GM18519 (cell line): ENCODE measurements around the gene RAB28.

Source experiments
- ATAC-seq: cut with Tn5 transposase; IDR thresholded peaks from one replicate; pipeline ENCODE4 v1.9.1; 2021; ENCODE audit warnings: mild to moderate bottlenecking, moderate library complexity; ENCODE audit not compliant: unreplicated experiment, low FRiP score

Gene RAB28

GRCh38 chr4:13511101-13511500, 27.0 kb upstream of the RAB28 start:
- ATAC-seq, result no peak

GRCh38 chr4:13509442-13509841, 25.3 kb upstream of the RAB28 start:
- no peak for ATAC-seq

- ATAC-seq, result no peak
Measured at GRCh38 chr4:13504374-13504773, 20.2 kb upstream of the RAB28 start.

- no peak for ATAC-seq
Measured at GRCh38 chr4:13498469-13498868, 14.3 kb upstream of the RAB28 start.

GRCh38 chr4:13496605-13497004, 12.5 kb upstream of the RAB28 start:
- ATAC-seq, result no peak

GRCh38 chr4:13495753-13496152, 11.6 kb upstream of the RAB28 start:
- ATAC-seq, result no peak

GRCh38 chr4:13493793-13494192, 9.7 kb upstream of the RAB28 start:
- ATAC-seq, result no peak

GRCh38 chr4:13492747-13493146, 8.6 kb upstream of the RAB28 start:
- no peak for ATAC-seq

GRCh38 chr4:13484749-13485221, 645 bp upstream of the RAB28 start:
- ATAC-seq, result peak; percentile 34

GRCh38 chr4:13483768-13484121, 395 bp downstream of the RAB28 start:
- ATAC-seq, result peak; percentile 5

GRCh38 chr4:13483136-13483767, 888 bp downstream of the RAB28 start:
- ATAC-seq, result no peak

GRCh38 chr4:13481569-13481968, 2.6 kb downstream of the RAB28 start:
- no peak for ATAC-seq

- no peak for ATAC-seq
Measured at GRCh38 chr4:13478707-13479106, 5.4 kb downstream of the RAB28 start.

GRCh38 chr4:13478131-13478530, 6.0 kb downstream of the RAB28 start:
- no peak for ATAC-seq

- ATAC-seq, result peak; percentile 79
Measured at GRCh38 chr4:13476915-13477314, 7.2 kb downstream of the RAB28 start.

- no peak for ATAC-seq
Measured at GRCh38 chr4:13476152-13476551, 8.0 kb downstream of the RAB28 start.

GRCh38 chr4:13471400-13471799, 12.7 kb downstream of the RAB28 start:
- no peak for ATAC-seq

- no peak for ATAC-seq
Measured at GRCh38 chr4:13470379-13470778, 13.8 kb downstream of the RAB28 start.

- no peak for ATAC-seq
Measured at GRCh38 chr4:13464973-13465372, 19.2 kb downstream of the RAB28 start.

GRCh38 chr4:13464543-13464942, 19.6 kb downstream of the RAB28 start:
- ATAC-seq, result no peak

GRCh38 chr4:13461191-13461905, 22.8 kb downstream of the RAB28 start:
- no peak for ATAC-seq

- no peak for ATAC-seq
Measured at GRCh38 chr4:13455411-13455810, 28.7 kb downstream of the RAB28 start.
